ENCODE results near the gene IRAK1. TPM values are rescaled to one million over a fixed set of nuclear protein-coding genes. Genes with fewer than 3 reads are reported as not detected.

IRAK1 gene
- total and polyA plus RNA-seq, 2 donors (not counting 3 experiments of a cell fraction or from before 2014, with no cell fraction given), result 63.6 to 138 TPM

GRCh38 chrX:154061801-154062200 is 42.1 kb upstream of the IRAK1 start:
- FAIRE-seq, result no peak
- dilution Hi-C loops (cut with MboI; ENCODE audit: extremely low pct_ligation_motif_present, low sequenced_read_pairs), result no loop called here
- Histone ChIP-seq H4K20me1 (replicated peaks; ENCODE audit: control insufficient read depth, extremely low read depth, insufficient read depth, low read length) (no peaks in the 10 kb centered on the region), H3K4me1 (ENCODE audit: control insufficient read depth, extremely low read depth, insufficient read depth, low read length) (peaks cover 7% of the 10 kb centered on the region), H3K9me1 (replicated peaks; ENCODE audit: control insufficient read depth, extremely low read depth, insufficient read depth, low read length) (no peaks in the 10 kb centered on the region), H3K79me2 (ENCODE audit: control insufficient read depth, insufficient read depth, low read length) (peaks cover 71% of the 10 kb centered on the region), H2AFZ (ENCODE audit: low read depth, low read length) (no peak overlapping the region), H3K36me3 (ENCODE audit: control insufficient read depth in 2 of 2, extremely low read depth in 1 of 2, insufficient read depth in 2 of 2, low read length in 2 of 2) (no peaks in the 10 kb centered on the region), H3K27me3 (ENCODE audit: control insufficient read depth in 2 of 2, insufficient read depth in 2 of 2, low read length in 2 of 2) (no peaks in the 10 kb centered on the region), H3K9ac (replicated peaks; ENCODE audit: extremely low read depth, insufficient read depth, low read length) (no peak overlapping the region), H3K9me3 (replicated peaks; ENCODE audit: control insufficient read depth, insufficient read depth, low read length) (no peaks in the 10 kb centered on the region), H3K4me3 (replicated peaks in 1 of 3; ENCODE audit: insufficient read depth in 1 of 3, low read depth in 1 of 3, low read length in 3 of 3) (no peak overlapping the region), H3K4me2 (ENCODE audit: insufficient read depth, low read length) (no peak overlapping the region), H3K27ac (ENCODE audit: insufficient read depth, low read depth, low read length) (no peak overlapping the region)
- ChIA-PET CTCF (no interaction called here), POLR2A (no interaction called here)
- TF ChIP-seq FOS (IDR thresholded peaks at IDR 0.05; ENCODE audit: borderline replicate concordance, insufficient read depth, low read length), result no peak
- no peak for TF ChIP-seq EZH2 (IDR thresholded peaks at IDR 0.05; ENCODE audit: borderline replicate concordance, low read depth, low read length, severe bottlenecking)
- no peak for TF ChIP-seq POLR2AphosphoS5 (IDR thresholded peaks at IDR 0.05; ENCODE audit: insufficient read depth, low read depth, low read length)
- TF ChIP-seq JUN (IDR thresholded peaks at IDR 0.05; ENCODE audit: borderline replicate concordance, insufficient read depth, insufficient read length, low read depth), result no peak
- TF ChIP-seq POLR2A (IDR thresholded peaks at IDR 0.05; ENCODE audit: low read depth, low read length), result no peak
- TF ChIP-seq GATA2 (IDR thresholded peaks at IDR 0.05; ENCODE audit: insufficient read depth, insufficient read length, low read depth, low read length), result no peak
- TF ChIP-seq MYC (IDR thresholded peaks at IDR 0.05; ENCODE audit: low read depth, low read length), result no peak
- no peak for TF ChIP-seq MAX (IDR thresholded peaks at IDR 0.05; ENCODE audit: insufficient read depth, insufficient read length)
- TF ChIP-seq, protein P1, sequence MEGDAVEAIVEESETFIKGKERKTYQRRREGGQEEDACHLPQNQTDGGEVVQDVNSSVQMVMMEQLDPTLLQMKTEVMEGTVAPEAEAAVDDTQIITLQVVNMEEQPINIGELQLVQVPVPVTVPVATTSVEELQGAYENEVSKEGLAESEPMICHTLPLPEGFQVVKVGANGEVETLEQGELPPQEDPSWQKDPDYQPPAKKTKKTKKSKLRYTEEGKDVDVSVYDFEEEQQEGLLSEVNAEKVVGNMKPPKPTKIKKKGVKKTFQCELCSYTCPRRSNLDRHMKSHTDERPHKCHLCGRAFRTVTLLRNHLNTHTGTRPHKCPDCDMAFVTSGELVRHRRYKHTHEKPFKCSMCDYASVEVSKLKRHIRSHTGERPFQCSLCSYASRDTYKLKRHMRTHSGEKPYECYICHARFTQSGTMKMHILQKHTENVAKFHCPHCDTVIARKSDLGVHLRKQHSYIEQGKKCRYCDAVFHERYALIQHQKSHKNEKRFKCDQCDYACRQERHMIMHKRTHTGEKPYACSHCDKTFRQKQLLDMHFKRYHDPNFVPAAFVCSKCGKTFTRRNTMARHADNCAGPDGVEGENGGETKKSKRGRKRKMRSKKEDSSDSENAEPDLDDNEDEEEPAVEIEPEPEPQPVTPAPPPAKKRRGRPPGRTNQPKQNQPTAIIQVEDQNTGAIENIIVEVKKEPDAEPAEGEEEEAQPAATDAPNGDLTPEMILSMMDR (IDR thresholded peaks at IDR 0.05; ENCODE audit: extremely low read depth in 1 of 2, insufficient read depth in 1 of 2, low read depth in 1 of 2, low read length in 2 of 2), result no peak
- intact Hi-C loops (cut with micrococcal nuclease), result no loop called here
- DNase-seq (ENCODE audit: low read depth, low spot score), result no peak
- no TSS peak for BruUV-seq (replicated peaks)

Data from endothelial cell of umbilical vein (primary cell).